T-helper 9 cell (primary cell): ENCODE measurements around the gene PRRG4.
"Not testable (repeated sequence)": the region's sequence is repeated elsewhere in the genome, so short reads cannot be mapped to it uniquely, and the experiment has no call there.

Experiments
- DNase-seq: peaks from one replicate; pipeline ENCODE4 v3.0.0-alpha.2; 2020

The PRRG4 gene

DNA sequence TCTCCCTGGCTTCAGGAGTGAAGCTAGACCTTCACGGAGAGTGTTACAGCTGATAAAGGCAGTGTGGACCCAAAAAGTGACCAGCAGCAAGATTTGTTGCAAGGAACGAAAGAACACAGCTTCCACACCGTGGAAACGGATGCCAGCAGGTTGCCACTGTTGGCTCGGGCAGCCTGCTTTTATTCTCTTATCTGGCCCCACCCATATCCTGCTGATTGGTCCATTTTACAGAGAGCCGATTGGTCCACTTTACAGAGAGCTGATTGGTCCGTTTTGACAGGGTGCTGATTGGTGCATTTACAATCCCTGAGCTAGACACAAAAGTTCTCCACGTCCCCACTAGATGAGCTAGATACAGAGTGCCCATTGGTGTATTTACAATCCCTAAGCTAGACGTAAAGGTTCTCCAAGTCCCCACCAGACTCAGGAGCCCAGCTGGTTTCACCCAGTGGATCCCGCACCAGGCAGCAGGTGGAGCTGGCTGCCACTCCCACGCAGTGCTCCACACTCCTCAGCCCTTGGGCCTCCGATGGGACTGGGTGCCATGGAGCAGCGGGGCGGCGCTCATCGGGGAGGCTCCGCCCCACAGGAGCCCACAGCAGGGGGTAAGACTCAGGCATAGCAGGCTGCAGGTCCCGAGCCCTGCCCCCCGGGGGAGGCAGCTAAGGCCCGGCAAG is 58.1 kb downstream of the PRRG4 start:
- DNase-seq: not testable (repeated sequence)

DNA sequence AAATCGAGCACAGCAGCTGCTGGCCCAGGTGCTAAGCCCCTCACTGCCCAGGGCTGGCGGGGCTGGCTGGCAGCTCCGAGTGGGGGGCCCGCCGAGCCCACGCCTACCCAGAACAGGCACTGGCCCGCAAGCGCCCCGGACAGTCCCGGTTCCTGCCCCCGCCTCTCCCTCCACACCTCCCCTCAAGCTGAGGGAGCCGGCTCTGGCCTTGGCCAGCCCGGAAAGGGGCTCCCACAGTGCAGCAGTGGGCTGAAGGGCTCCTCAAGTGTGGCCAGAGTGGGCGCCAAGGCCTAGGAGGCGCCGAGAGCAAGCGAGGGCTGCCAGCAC is 58.6 kb downstream of the PRRG4 start:
- DNase-seq: not testable (repeated sequence)

DNA sequence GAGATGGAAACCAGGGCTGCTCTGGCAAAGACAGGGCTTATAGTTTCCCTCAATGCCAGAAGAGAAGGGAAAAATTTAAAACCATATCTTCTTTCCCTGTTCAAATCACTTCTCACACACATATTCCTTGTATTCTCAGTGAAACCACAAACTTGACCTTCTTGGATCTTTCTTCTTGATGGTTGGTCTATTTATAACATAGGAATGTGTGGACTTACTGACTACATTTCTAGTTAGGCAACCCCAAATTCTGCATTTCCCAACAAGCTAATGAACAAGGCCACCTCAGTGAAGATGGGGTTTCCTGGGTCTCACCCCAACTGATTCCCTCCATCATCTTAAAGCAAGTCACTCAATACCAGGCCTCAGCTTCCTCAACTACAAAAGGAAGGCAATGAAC is 59.1 kb downstream of the PRRG4 start:
- DNase-seq: no peak

DNA sequence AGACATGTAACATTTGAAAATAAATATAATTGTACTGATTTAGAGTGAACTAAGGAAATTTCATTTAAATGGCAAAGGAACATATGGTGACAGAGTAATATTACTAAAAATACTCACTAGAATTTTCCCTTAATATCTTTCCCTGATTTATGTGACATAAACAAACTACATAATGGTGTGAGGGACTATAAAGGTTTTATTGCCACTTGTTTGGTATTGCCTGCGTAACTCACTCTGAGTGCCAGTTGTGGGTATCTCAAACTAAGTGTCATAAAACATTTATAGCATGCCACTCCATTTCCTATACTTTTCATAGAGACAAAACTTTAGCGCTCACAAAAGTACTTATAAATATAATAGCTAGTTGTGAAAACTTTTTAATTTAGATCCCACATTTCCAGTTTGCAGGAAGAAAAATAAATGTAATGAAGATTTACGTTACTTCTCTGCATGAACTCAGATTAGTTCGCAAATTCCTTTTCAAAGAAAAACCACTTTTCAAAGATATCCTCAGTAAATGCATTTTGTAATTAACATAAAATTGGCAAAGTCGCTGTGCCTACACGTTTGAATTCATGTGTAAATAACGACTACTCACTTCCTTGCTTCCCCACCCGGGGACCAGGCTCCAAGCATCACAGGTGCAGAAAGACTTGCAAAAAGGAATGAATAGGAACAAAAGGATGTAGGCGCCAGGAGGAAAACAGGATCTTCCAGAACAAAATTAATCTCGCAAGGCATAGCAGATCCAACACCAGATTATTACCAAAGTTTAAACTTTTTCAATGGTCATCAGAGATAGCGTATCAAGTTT is 61.3 kb downstream of the PRRG4 start:
- DNase-seq: no peak

DNA sequence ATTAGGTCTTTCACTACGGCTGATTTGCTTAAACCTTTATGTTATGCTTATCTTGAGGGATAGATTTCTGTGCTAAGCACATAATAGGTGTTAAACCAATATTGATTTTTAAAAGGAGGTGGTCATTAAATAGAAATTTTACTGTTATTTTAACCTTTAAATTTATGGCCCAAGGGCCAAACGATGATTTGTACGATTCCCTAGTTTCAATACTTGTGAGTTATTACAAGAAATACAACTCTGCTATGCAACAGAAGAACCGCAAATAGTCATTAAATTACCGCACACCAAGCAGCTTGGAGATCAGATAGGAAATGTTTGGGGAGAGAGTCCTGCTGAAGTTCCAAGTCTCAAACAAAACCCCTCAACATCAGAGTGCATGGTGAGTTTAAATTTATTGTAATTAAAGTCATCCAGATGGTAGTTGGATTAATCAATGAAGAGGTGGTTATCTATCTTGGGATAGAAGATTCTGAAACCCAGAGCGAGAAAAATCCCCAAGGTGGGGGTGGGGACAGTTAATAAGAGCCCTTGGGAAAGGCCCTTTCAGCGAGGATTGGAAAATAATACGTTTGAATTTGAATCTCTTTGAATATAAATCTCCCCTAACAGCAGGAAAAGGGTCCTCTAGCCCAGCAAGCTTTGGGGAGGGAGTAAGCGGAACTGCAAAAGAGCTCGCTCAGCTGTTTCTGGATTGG is 62.1 kb downstream of the PRRG4 start:
- no peak for DNase-seq

DNA sequence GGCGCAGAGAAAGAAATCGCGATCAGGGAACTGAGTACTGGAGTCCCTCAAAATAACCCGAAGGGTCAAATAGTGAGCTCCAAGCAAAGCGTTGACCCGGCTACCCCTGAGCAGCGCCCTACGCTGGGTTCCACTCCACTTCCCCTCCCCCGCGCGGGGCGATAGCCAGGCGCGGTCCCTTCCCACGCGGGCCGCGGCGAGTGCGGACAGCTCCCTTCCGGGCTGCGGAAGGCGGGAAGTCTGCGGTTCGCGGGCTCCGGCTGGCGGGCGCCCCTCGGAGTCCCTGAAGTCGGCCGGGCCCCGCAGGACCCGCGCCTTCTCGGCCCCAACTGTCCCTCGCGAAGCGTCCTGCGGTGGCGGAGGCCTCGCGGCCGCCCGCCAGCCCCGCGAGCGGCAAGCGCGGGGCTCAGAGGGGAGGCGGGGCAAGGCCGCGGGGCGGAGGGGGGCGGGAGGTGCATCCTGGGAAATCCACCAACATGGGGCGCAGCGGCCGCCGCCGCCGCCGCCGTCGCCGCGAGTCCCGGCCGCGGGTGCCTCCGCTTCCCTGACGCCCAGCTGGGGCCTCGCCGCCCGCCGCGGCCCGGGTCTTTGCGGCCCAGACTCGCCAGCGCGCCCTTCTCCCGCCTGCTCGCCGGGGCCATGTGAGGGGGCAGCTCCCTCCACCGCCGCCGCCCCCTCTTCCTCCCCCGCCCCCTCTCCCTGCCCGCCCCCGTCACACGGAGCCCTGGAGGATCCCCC is 62.8 kb downstream of the PRRG4 start, which contains the start of gene QSER1:
QSER1 (plus strand) TSS at position 457 of the 738 bp plus-strand sequence. CDS start 315 bp downstream, outside the sequence.
- DNase-seq: peak; percentile 60

DNA sequence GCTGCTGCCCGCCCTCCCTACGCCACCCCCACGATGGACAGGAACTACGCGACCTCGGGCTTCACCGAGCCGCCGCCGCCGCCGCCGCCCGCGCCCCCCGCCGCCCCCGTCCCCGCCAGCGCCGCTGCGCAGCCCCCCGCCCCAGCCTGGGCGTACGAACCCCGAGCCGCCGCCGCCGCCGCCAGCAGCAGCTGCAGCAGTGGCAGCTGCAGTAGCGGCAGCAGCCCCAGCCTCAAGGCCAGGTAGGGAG is 63.3 kb downstream of the PRRG4 start:
- DNase-seq: no peak

DNA sequence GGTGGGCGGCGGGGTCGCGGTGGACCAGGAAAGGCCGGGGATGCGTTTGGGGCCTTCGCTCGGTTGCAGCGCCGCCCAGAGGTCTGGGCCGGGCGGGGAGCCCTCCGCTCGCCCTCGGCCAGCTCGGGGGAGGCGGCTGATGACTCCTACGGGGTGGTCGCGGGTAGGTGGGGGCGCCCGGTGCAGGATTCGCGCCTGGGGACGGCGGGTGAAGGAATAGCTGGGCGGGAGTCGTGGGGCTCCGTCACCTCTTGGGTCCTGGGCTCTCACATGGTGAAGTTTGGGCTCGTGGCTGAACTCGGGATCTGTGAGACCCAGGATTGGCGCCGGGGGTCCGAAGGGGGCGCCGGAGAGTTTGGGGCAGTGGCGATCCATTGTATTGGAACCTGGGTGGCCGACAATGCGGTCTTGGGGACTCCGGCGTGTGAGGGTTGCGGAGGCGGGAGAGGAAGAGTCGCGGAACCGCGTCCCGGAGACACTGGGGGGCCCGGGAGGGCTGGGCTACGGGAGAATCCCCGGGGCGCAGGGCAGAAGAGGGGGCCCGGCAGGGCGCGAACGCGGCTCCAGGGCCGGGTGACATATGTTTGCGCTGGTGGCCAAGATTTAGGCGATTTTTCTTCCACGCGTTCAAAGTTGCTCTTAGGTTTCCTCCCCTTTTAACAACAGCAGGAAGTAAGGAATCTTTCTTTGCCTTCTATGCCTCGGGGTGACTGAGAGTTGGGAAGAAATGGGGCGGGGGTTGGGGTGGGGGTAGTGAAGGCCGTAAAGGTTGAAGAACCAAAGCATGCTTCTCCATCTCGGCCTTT is 63.8 kb downstream of the PRRG4 start:
- peak; percentile 33 for DNase-seq

DNA sequence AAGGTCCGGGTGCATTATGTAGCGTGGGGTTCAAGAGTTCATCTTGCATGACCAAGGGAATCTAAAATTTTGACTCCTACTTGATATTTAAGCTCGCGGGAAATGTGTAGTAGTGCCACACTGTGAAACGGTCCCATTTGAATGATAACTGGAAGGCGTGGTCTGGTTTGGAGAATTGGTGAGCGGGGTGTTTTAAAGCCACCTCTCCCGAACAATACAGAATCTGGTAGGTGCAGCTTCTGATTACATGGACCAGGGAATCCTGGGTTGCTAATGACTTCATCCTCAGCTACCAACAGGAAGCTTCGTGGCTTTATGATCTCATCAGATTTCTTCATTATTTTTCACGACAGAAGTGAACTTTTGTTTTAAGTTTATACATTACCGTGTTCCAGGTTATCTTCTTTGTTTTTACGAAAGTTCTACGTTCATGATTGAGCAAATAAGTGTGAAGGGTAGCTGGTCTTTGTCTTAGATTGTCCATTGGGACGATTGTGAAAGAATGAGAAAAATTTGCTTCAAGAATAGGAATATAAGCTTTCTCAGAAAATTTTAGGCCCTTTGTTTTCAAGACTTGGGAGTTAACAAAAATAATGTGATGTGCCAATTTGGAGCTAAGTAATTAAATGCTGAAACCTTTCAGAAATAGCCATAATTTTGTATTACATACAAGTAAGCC is 64.6 kb downstream of the PRRG4 start:
- peak; percentile 16 for DNase-seq

DNA sequence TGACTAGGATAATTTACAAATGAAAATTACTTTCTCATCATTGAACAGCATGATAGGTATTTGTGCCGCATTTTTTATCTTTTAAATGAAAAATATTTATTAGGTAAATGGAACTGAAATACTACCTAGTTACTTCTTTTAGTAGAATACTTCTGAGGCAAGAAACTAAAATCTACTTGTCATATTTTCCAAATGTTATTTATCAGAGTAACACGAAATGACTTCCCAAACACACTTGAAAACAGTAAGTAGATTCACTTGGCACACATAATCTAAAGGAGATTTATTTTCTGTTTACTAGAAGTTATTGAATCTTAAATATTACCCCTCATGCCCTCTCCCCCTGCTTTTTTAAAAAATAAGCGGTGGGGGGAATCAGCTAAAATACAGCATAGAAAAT is 65.2 kb downstream of the PRRG4 start:
- DNase-seq: no peak

DNA sequence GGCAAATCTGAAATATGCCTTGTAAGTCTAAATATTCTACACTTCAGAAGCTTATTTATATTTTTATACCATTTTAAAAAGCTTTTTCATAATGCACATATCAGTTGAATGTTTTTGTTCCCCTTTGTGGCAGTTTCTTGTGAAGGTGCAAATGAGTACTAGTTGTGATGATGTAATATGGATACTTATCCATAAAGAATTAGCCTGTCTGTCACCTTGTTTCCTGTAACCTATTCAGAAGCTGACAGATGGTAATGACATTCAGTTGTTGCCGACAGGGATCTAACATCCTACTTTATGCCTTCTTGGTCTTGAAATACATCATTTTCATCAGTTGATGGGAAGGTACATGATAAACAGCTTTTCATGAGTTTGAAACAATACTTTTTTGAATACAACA is 65.7 kb downstream of the PRRG4 start:
- DNase-seq: no peak

DNA sequence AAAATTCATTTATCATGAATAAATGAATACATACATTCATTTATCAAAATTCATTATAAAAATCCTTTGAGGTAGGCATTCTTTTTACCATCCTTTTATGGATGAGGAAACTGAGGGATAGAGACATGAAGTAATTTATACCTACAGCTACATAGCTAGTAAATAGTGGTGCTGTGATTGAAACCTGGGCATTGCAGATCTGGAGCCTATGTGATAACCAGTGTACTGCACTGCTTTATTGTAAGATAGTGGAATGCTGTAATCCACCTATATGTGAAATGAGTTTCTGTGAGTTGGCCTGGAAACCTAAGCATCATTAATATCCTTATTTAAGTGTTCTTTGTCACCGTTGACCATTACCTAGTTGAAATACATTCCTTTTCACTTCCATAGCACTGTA is 67.4 kb downstream of the PRRG4 start:
- DNase-seq: no peak

DNA sequence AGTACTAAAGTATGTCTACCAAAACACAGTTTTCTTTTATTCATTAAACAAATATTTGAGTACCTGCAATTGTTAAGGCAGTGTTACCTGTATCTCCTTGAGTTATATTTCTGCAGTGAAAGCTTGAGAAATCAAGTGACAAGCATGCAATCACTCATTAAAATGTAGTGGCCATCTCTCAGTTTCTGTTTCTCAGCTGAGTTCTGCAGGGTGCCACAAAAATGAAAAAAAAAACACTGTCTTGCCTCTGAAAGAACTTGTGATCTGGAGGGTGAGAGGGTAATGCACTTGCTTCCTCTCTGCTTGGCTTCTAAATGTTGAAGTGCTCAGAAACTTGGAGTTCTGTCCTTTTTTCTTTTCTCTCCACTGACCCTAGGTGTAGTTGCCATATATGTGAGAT is 69.7 kb downstream of the PRRG4 start:
- DNase-seq: no peak

DNA sequence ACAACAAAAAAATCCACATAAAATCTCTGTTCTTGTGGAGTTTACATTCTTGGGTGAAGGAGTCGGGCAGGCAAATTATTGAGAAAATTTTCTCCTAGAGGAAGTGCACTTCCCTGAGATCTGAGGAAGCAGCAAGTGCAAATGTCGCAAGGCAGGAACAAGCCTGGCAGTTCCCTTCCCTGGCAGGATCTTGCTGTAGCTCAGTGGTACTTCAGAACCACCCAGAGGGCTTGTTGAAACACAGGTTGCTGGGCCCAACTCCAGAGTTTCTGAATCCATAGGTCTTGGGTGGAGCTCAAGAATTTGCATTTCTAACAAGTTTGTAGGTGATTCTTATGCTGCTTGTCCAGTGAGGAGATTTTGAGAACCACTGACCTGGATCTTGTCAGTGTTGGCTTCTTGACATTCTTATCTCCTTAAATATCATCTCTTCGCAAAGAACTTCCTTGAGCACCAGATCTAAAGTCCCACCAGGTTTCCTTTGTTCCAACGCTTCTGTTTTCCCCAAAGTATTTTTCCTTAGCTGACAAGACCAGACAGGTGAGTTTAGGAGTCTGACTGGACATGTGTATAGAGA is 72.5 kb downstream of the PRRG4 start:
- DNase-seq: no peak

DNA sequence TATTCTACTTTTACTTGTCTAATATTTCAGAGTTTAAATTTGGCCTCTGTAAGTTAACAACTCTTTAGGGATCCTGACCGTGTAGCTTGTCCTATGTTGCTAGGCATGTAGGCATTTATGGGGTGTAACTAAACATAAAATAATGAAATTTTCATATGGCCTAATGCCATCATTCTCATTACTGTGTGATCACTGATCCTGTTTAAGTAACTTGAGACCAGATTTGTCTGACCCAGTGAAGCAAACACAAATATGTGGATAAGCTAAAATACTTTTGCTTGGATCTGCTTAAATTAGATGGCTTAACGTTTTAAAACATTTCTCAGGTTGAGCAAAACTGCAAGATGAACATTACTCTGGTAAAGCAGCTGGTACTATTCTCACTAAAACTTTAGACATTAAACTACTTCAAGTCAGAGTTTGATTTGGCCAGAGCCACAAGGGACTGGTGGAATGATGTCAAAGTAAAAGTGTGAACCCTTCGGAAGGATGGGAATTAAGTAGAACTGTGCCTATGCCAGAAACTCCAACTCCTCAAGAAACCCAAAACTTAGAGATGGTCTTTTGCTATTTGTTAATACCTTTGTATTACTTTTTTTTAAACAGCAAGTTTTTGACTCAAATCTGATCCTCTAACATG is 75.4 kb downstream of the PRRG4 start:
- no peak for DNase-seq
